ENCODE data around the gene ELL. TPM values are rescaled to one million over a fixed set of nuclear protein-coding genes. Genes with fewer than 3 reads are reported as not detected.

ELL gene
- total and polyA plus RNA-seq, 9 of the 15 experiments (the other 6 are each of a cell fraction or from before 2014, with no cell fraction given), result 0.24 to 22.5 (median 4.1) TPM

GRCh38 chr19:18438331-18439024 lies 83.4 kb downstream of the ELL start (continued):
- TF ChIP-seq MYNN (IDR thresholded peaks at IDR 0.05) (peak; percentile 92), MYNN (CRISPR knock-in tag; IDR thresholded peaks at IDR 0.05) (no peak), MAFF (IDR thresholded peaks at IDR 0.05; ENCODE audit: low read length) (no peak), TCF3 (CRISPR knock-in tag; IDR thresholded peaks at IDR 0.05) (peak; percentile 66), ETS1 (conservative IDR thresholded peaks at IDR 0.05; ENCODE audit: control insufficient read depth, low read depth, low read length) (peak; percentile 68), ZSCAN29 (IDR thresholded peaks at IDR 0.05) (no peak), JUND (IDR thresholded peaks at IDR 0.05; ENCODE audit: borderline replicate concordance, low read depth, low read length) (no peak), JUND (tag; IDR thresholded peaks at IDR 0.05; ENCODE audit: borderline replicate concordance, low read depth, low read length) (peak; percentile 9; the same call in 1 of the 3 replicates), ETV6 (IDR thresholded peaks at IDR 0.05; ENCODE audit: borderline replicate concordance in 1 of 2, low read depth in 2 of 2, low read length in 1 of 2) (peak in 1 of 2 experiments; percentile 59; a peak in 1 of 4 replicates), ETV6 (CRISPR knock-in tag; IDR thresholded peaks at IDR 0.05; ENCODE audit: borderline replicate concordance) (no peak), ZNF764 (CRISPR knock-in tag; IDR thresholded peaks at IDR 0.05; ENCODE audit: low read depth) (peak; percentile 36; the same call in 1 of the 2 replicates), TRIM24 (IDR thresholded peaks at IDR 0.05) (peak in 1 of 2 experiments; percentile 44; a peak in 1 of 4 replicates), L3MBTL2 (IDR thresholded peaks at IDR 0.05) (peak; percentile 59; the same call in 1 of the 2 replicates), TAL1 (IDR thresholded peaks at IDR 0.05) (peak; percentile 24; the same call in 1 of the 2 replicates), SP2 (IDR thresholded peaks at IDR 0.05; ENCODE audit: extremely low read depth, low read depth, low read length, poor library complexity, severe bottlenecking) (no peak), CLOCK (CRISPR knock-in tag; IDR thresholded peaks at IDR 0.05; ENCODE audit: borderline replicate concordance) (no peak)
- TF ChIP-seq, protein P1, sequence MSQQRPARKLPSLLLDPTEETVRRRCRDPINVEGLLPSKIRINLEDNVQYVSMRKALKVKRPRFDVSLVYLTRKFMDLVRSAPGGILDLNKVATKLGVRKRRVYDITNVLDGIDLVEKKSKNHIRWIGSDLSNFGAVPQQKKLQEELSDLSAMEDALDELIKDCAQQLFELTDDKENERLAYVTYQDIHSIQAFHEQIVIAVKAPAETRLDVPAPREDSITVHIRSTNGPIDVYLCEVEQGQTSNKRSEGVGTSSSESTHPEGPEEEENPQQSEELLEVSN (IDR thresholded peaks at IDR 0.05; ENCODE audit: borderline replicate concordance in 1 of 2, extremely low read depth in 1 of 2, insufficient read depth in 1 of 2, insufficient read length in 1 of 2, low read depth in 1 of 2, low read length in 1 of 2, poor library complexity in 1 of 2, severe bottlenecking in 1 of 2), result peak in 1 of 2 experiments; percentile 46
- TF ChIP-seq, protein P2, sequence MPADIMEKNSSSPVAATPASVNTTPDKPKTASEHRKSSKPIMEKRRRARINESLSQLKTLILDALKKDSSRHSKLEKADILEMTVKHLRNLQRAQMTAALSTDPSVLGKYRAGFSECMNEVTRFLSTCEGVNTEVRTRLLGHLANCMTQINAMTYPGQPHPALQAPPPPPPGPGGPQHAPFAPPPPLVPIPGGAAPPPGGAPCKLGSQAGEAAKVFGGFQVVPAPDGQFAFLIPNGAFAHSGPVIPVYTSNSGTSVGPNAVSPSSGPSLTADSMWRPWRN (IDR thresholded peaks at IDR 0.05; ENCODE audit: low read depth), result 0 out of 2 replicates have a peak, but pooled peaks have one; percentile 29
- TF ChIP-seq, protein P3, sequence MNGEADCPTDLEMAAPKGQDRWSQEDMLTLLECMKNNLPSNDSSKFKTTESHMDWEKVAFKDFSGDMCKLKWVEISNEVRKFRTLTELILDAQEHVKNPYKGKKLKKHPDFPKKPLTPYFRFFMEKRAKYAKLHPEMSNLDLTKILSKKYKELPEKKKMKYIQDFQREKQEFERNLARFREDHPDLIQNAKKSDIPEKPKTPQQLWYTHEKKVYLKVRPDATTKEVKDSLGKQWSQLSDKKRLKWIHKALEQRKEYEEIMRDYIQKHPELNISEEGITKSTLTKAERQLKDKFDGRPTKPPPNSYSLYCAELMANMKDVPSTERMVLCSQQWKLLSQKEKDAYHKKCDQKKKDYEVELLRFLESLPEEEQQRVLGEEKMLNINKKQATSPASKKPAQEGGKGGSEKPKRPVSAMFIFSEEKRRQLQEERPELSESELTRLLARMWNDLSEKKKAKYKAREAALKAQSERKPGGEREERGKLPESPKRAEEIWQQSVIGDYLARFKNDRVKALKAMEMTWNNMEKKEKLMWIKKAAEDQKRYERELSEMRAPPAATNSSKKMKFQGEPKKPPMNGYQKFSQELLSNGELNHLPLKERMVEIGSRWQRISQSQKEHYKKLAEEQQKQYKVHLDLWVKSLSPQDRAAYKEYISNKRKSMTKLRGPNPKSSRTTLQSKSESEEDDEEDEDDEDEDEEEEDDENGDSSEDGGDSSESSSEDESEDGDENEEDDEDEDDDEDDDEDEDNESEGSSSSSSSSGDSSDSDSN (IDR thresholded peaks at IDR 0.05; ENCODE audit: borderline replicate concordance in 1 of 2, low read depth in 2 of 2, low read length in 2 of 2), result 0 out of 4 replicates have a peak, but pooled peaks have one; percentile 15 to 51
